Neural progenitor cell (in vitro differentiated cells): Measurements from ENCODE around the gene MT1A. TPM values are rescaled to one million over a fixed set of nuclear protein-coding genes. Genes with fewer than 3 reads are reported as not detected.

ENCODE experiments used
- DNase-seq: peaks from one replicate; pipeline ENCODE4 v3.0.0-alpha.2; 2016; ENCODE audit warnings: low spot score
- H2AFZ ChIP-seq: fragments of 200-600 bp; sonication (generic); replicated peaks from 2 replicates; pipeline ENCODE4 v1.6.1; 2016; ENCODE audit warnings: antibody characterized with exemption
- H3F3A ChIP-seq: fragments of 200-600 bp; sonication (generic); 2 replicates; pipeline ENCODE4 v1.6.1; 2016; ENCODE audit warnings: antibody characterized with exemption, low read depth
- H3K27ac ChIP-seq: fragments of 200-600 bp; sonication (generic); 2 replicates; pipeline ENCODE4 v1.5.1; 2016; ENCODE audit warnings: mild to moderate bottlenecking
- H3K27me3 ChIP-seq: fragments of 200-600 bp; sonication (generic); 2 replicates; pipeline ENCODE4 v1.6.1; 2016; ENCODE audit warnings: mild to moderate bottlenecking, moderate library complexity
- H3K36me3 ChIP-seq: fragments of 200-600 bp; sonication (generic); 2 replicates; pipeline ENCODE4 v1.5.1; 2016
- H3K4me1 ChIP-seq: fragments of 200-600 bp; sonication (generic); 2 replicates; pipeline ENCODE4 v1.6.1; 2016; ENCODE audit warnings: mixed run types
- H3K4me2 ChIP-seq: fragments of 200-600 bp; sonication (generic); 2 replicates; pipeline ENCODE4 v1.6.1; 2016
- H3K4me3 ChIP-seq: fragments of 200-600 bp; sonication (generic); 2 replicates; pipeline ENCODE4 v1.5.1; 2016
- H3K79me2 ChIP-seq: fragments of 200-600 bp; sonication (generic); 2 replicates; pipeline ENCODE4 v1.6.1; 2016; ENCODE audit warnings: low read depth
- H3K9ac ChIP-seq: fragments of 200-600 bp; sonication (generic); 2 replicates; pipeline ENCODE4 v1.6.1; 2016
- H3K9me3 ChIP-seq: fragments of 200-600 bp; sonication (generic); 2 replicates; pipeline ENCODE4 v1.5.1; 2016; ENCODE audit warnings: low read depth
- H4K20me1 ChIP-seq: fragments of 200-600 bp; sonication (generic); 2 replicates; pipeline ENCODE4 v1.6.1; 2016; ENCODE audit warnings: low read depth
- H3K27ac Mint-ChIP-seq: 3 replicates; pipeline ENCODE4 v1.8.0; 2021; ENCODE audit warnings: mixed read lengths
- H3K27me3 Mint-ChIP-seq: 2 replicates; pipeline ENCODE4 v1.8.0; 2022; ENCODE audit warnings: low read depth, mild to moderate bottlenecking, inconsistent platforms, moderate library complexity, mixed read lengths; ENCODE audit not compliant: insufficient read depth
- H3K36me3 Mint-ChIP-seq: 3 replicates; pipeline ENCODE4 v1.8.0; 2021; ENCODE audit warnings: mixed read lengths
- H3K4me1 Mint-ChIP-seq: 3 replicates; pipeline ENCODE4 v1.8.0; 2021; ENCODE audit warnings: mixed read lengths
- H3K4me3 Mint-ChIP-seq: 3 replicates; pipeline ENCODE4 v1.8.0; 2021; ENCODE audit warnings: mild to moderate bottlenecking, moderate library complexity, mixed read lengths
- H3K9me3 Mint-ChIP-seq: 3 replicates; pipeline ENCODE4 v1.8.0; 2020; ENCODE audit warnings: mixed read lengths
- EZH2 ChIP-seq: fragments of 200-600 bp; sonication (generic); IDR thresholded peaks from 2 replicates; pipeline ENCODE4 v1.6.1; 2017; ENCODE audit warnings: antibody characterized with exemption, mild to moderate bottlenecking, moderate library complexity
- EZH2phosphoT487 ChIP-seq: fragments of 200-600 bp; sonication (generic); IDR thresholded peaks from 2 replicates; pipeline ENCODE4 v1.6.1; 2017; ENCODE audit warnings: antibody characterized with exemption
- total RNA-seq: library from RNA; depleted of rRNA; stranded (reverse); fragments of >200 nt; gene quantifications from 2 replicates; pipeline ENCODE4 v1.2.3, GENCODE V29; 2015; ENCODE audit warnings: low replicate concordance
- TF ChIP-seq, protein P1 (sequence below): fragments of 200-600 bp; sonication (generic); IDR thresholded peaks from 2 replicates; pipeline ENCODE4 v1.5.1; 2017; ENCODE audit warnings: antibody characterized with exemption, mild to moderate bottlenecking

Gene MT1A
- not detected in 2 replicates for total RNA-seq

DNA sequence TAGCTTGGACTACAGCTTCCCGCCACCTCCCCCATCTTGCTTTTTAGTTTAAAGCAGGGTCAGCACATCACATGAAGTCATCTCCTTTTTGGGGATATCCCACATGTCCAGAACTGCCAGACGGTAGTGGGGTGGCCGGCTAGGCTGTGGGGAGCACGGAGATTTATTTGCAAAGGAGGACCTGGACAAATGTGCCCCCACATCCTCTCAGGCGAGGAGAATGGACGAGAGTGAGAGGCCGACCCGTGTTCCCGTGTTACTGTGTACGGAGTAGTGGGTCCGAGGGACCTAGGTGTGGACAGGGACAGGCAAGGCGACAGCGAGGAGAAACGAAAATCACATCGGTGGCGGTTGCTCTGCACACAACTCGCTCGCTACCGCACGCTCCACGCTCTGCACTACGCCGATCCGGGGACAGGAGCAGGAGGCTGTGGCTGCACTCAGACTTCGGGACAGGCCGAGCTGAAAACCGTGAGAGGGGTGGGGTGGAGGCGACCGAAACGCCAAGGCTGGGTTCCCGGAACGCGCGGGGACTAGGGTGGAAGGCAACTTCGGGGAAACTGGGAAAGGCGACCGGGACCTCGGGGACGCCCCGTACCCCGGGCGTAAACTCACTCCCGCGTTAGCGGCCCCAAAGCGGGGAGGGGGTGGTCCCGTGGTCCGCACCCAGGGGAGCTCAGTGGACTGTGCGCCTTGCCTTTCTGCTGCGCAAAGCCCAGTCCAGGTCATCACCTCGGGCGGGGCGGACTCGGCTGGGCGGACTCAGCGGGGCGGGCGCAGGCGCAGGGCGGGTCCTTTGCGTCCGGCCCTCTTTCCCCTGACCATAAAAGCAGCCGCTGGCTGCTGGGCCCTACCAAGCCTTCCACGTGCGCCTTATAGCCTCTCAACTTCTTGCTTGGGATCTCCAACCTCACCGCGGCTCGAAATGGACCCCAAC, at the start of gene MT1A:
MT1A (plus strand) TSS at position 853 of the 937 bp plus-strand sequence; CDS start at position 926, 73 bp downstream.
- TF ChIP-seq EZH2 (peak; percentile 97), EZH2phosphoT487 (peak; percentile 98)
- TF ChIP-seq, protein P1, sequence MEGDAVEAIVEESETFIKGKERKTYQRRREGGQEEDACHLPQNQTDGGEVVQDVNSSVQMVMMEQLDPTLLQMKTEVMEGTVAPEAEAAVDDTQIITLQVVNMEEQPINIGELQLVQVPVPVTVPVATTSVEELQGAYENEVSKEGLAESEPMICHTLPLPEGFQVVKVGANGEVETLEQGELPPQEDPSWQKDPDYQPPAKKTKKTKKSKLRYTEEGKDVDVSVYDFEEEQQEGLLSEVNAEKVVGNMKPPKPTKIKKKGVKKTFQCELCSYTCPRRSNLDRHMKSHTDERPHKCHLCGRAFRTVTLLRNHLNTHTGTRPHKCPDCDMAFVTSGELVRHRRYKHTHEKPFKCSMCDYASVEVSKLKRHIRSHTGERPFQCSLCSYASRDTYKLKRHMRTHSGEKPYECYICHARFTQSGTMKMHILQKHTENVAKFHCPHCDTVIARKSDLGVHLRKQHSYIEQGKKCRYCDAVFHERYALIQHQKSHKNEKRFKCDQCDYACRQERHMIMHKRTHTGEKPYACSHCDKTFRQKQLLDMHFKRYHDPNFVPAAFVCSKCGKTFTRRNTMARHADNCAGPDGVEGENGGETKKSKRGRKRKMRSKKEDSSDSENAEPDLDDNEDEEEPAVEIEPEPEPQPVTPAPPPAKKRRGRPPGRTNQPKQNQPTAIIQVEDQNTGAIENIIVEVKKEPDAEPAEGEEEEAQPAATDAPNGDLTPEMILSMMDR: no peak
- Mint-ChIP-seq H3K4me1 (peaks cover 12% of the 10 kb centered on the region), H3K27me3 (peaks cover 94% of the 10 kb centered on the region), H3K4me3 (peak within 1 kb of the TSS; percentile 71), H3K27ac (no peak within 1 kb of the TSS), H3K9me3 (peaks cover 3% of the 10 kb centered on the region), H3K36me3 (no peaks in the 10 kb centered on the region)
- Histone ChIP-seq H3K9me3 (no peaks in the 10 kb centered on the region), H3K4me2 (peak within 1 kb of the TSS; percentile 85), H2AFZ (no peak within 1 kb of the TSS), H3K27me3 (peaks cover 100% of the 10 kb centered on the region), H3K4me1 (peaks cover 7% of the 10 kb centered on the region), H3K9ac (no peak within 1 kb of the TSS), H3K27ac (no peak within 1 kb of the TSS), H3K36me3 (no peaks in the 10 kb centered on the region), H3K4me3 (peak within 1 kb of the TSS; percentile 46), H4K20me1 (peaks cover 58% of the 10 kb centered on the region), H3F3A (no peaks in the 10 kb centered on the region), H3K79me2 (no peaks in the 10 kb centered on the region)
- peak; percentile 80 for DNase-seq

DNA sequence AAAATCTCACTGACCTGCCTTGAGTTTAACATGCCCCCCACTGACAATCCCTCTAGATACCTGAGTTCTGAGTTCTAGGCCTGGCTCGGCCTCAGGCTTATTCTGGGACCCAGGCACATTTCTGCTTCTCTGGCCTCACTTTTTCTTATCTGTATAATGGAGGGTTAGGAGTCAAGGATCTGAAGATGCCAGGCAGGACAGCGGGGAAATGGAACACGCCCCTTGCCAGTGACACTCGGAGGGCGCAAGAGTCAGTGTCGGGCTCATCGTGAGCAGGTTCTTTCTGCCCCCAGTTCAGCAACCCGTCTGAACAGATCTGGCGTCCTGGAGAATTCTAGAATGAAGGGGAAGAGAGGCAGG, 49.7 kb upstream of the MT1A start:
- H3K27me3 ChIP-seq: peaks cover 99% of the 10 kb centered on the region
- H3K4me3 ChIP-seq: peak overlapping the region; percentile 66
- no peaks in the 10 kb centered on the region for H3F3A ChIP-seq
- DNase-seq: no peak
- peak overlapping the region; percentile 100 for H3K4me2 ChIP-seq
- peaks cover 3% of the 10 kb centered on the region for H3K4me1 ChIP-seq
- H3K9ac ChIP-seq: no peak overlapping the region
- no peak for TF ChIP-seq EZH2
- TF ChIP-seq EZH2phosphoT487: no peak
- TF ChIP-seq, protein P1: no peak
- H3K36me3 Mint-ChIP-seq: peaks cover 3% of the 10 kb centered on the region
- no peak overlapping the region for H3K27ac ChIP-seq
- peaks cover 41% of the 10 kb centered on the region for H3K27me3 Mint-ChIP-seq
- peaks cover 11% of the 10 kb centered on the region for H4K20me1 ChIP-seq
- H3K9me3 Mint-ChIP-seq: peaks cover 2% of the 10 kb centered on the region
- H3K27ac Mint-ChIP-seq: no peak overlapping the region
- H3K79me2 ChIP-seq: no peaks in the 10 kb centered on the region
- H3K4me3 Mint-ChIP-seq: peak overlapping the region; percentile 89
- peaks cover 6% of the 10 kb centered on the region for H3K4me1 Mint-ChIP-seq
- no peaks in the 10 kb centered on the region for H3K36me3 ChIP-seq
- no peaks in the 10 kb centered on the region for H3K9me3 ChIP-seq
- peak overlapping the region; percentile 85 for H2AFZ ChIP-seq

DNA sequence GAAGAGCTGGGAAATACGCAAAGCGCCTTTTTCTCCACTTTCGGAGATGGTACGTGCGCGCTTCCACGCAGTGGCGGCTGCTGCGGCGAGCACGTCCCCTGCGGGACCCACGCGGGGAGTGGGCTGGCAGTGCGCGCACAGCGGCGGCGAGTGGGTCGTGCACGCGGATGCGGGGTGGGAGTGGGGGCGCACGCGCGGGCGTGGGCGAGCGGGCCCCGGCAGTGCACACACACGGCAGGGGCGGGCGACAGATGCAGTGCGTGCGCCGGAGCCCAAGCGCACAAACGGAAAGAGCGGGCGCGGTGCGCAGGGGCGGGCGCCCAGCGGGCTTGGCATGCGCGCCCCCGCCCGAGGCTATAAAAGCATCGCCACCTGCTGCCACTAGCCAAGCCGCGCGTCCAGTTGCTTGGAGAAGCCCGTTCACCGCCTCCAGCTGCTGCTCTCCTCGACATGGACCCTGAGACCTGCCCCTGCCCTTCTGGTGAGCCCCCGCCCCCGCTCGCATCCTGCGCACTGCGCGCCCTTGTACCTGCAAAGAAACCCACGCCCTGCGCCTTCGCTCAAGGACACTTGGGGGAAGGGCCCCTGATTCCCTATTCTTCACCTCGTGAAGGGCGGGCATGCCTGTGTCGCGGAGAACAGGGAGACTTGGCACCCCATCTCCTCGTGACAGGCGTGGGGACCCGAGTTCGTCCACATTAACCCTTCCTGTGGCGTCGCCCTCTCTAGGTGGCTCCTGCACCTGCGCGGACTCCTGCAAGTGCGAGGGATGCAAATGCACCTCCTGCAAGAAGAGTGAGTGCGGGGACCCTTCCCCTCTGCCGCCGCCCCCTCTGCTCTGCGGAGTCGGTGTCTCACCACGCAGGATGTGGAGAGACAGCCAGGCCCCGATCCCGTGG, 49.1 kb upstream of the MT1A start, which contains the start of gene MT3:
MT3 (plus strand) TSS at position 388 of the 899 bp plus-strand sequence; CDS start at position 451, 63 bp downstream.
- H4K20me1 ChIP-seq: peaks cover 11% of the 10 kb centered on the region
- H3K9me3 ChIP-seq: no peaks in the 10 kb centered on the region
- no peak within 1 kb of the TSS for H3K27ac ChIP-seq
- peak within 1 kb of the TSS; percentile 85 for H2AFZ ChIP-seq
- no peaks in the 10 kb centered on the region for H3K36me3 ChIP-seq
- peak; percentile 85 for DNase-seq
- H3K4me3 ChIP-seq: peak within 1 kb of the TSS; percentile 66
- TF ChIP-seq, protein P1: no peak
- TF ChIP-seq EZH2phosphoT487 (peak; percentile 62), EZH2 (peak; percentile 82)
- Mint-ChIP-seq H3K4me3 (peak within 1 kb of the TSS; percentile 89), H3K4me1 (peaks cover 6% of the 10 kb centered on the region), H3K27ac (no peak within 1 kb of the TSS), H3K9me3 (peaks cover 2% of the 10 kb centered on the region), H3K27me3 (peaks cover 42% of the 10 kb centered on the region), H3K36me3 (peaks cover 3% of the 10 kb centered on the region)
- peaks cover 3% of the 10 kb centered on the region for H3K4me1 ChIP-seq
- H3K79me2 ChIP-seq: no peaks in the 10 kb centered on the region
- peak within 1 kb of the TSS; percentile 100 for H3K4me2 ChIP-seq
- no peaks in the 10 kb centered on the region for H3F3A ChIP-seq
- no peak within 1 kb of the TSS for H3K9ac ChIP-seq
- peaks cover 95% of the 10 kb centered on the region for H3K27me3 ChIP-seq
